Transverse colon (tissue), 4 donors: Measurements from ENCODE around the gene SATB2. TPM values are rescaled to one million over a fixed set of nuclear protein-coding genes. Genes with fewer than 3 reads are reported as not detected.

Source experiments
- DNase-seq: peaks from one replicate; pipeline ENCODE4 v3.0.0-alpha.2; 2019
- H3K27ac ChIP-seq, 4 donors: fragments of 200-600 bp; sonication (generic); 2 replicates each; pipeline ENCODE4 v1.5.1; 2016 to 2018; ENCODE audit warnings: inconsistent platforms in 4 of 4
- H3K27me3 ChIP-seq: fragments of 200-600 bp; sonication (generic); 2 replicates; pipeline ENCODE4 v1.5.1; 2017; ENCODE audit warnings: inconsistent platforms
- H3K36me3 ChIP-seq, 4 donors: fragments of 200-600 bp; sonication (generic); 2 replicates each; pipeline ENCODE4 v1.5.1; 2017 to 2019; ENCODE audit warnings: inconsistent platforms in 4 of 4
- H3K4me1 ChIP-seq, 4 donors: fragments of 200-600 bp; sonication (generic); 2 replicates each; pipeline ENCODE4 v1.5.1; 2017 to 2020; ENCODE audit warnings: inconsistent platforms in 4 of 4
- H3K4me3 ChIP-seq, 4 donors: fragments of 200-600 bp; sonication (generic); 1 replicate in 1 of 4; 2 replicates in 3 of 4; pipeline versions ENCODE4 v1.5.1 to v1.6.1; 2017 to 2019; ENCODE audit warnings: inconsistent platforms in 4 of 4
- H3K9me3 ChIP-seq, 2 donors: fragments of 200-600 bp; sonication (generic); 2 replicates each; pipeline ENCODE4 v1.5.1; 2017 to 2019; ENCODE audit warnings: inconsistent platforms in 2 of 2
- CTCF ChIP-seq, 5 experiments: fragments of 200-600 bp in 3 of 5; fragments of 450-650 bp in 2 of 5; sonication (generic) in 3 of 5; IDR thresholded peaks; 1 replicate in 2 of 5; 2 replicates in 3 of 5; pipeline ENCODE4 v1.5.1; 2016 to 2017; ENCODE audit warnings: antibody characterized with exemption in 5 of 5, inconsistent platforms in 3 of 5, mild to moderate bottlenecking in 2 of 5, moderate library complexity in 1 of 5
- EP300 ChIP-seq: sonication (generic); formaldehyde crosslinking; IDR thresholded peaks from one replicate; pipeline ENCODE4 v1.6.1; 2017; ENCODE audit warnings: antibody characterized with exemption, low read depth
- POLR2A ChIP-seq: fragments of 450-650 bp; IDR thresholded peaks from one replicate; pipeline ENCODE4 v1.6.1; 2016; ENCODE audit warnings: antibody characterized with exemption, mild to moderate bottlenecking, moderate library complexity
- POLR2AphosphoS5 ChIP-seq, 3 donors: sonication (generic); formaldehyde crosslinking; IDR thresholded peaks; one replicate each; pipeline ENCODE4 v1.6.1; 2016; ENCODE audit warnings: antibody characterized with exemption in 3 of 3
- WGBS, 2 donors: methylation state at CpG; one replicate each; pipeline ENCODE4 v1.1.5; 2018; ENCODE audit warnings: low coverage in 1 of 2; 5-methylcytosine and 5-hydroxymethylcytosine counted together
- in situ Hi-C, 4 donors: fragments of 200-750 bp; cut with MboI; loops; one replicate each; pipeline versions ENCODE4 v1.15.0 to v1.15.1; 2017; ENCODE audit warnings: low sequenced_read_pairs in 3 of 4, low pct_ligation_motif_present in 1 of 4, low pct_unique_long_range_greater_than_20kb in 1 of 4
- intact Hi-C: fragments of 100-400 bp; cut with DNase I; formaldehyde crosslinking; loops from one replicate; pipeline ENCODE4 v1.15.1; 2023; ENCODE audit warnings: low total_unique reads
- total RNA-seq, 4 donors: library from RNA; depleted of rRNA; stranded (reverse); fragments of >200 nt; gene quantifications; one replicate each; pipeline ENCODE4 v1.1.0, GENCODE V29; 2016

The SATB2 gene
- total RNA-seq, 4 donors from 2014 or later = 289 to 316 (median 293) TPM

GRCh38 chr2:199495147-199495546 is 37.4 kb upstream of the SATB2 start:
- WGBS, 2 donors = 67% methylated on average over 4 of the region's 4 CpGs; no CpG with 5 or more reads in 1 of the 2 donors
- intact Hi-C loops = no loop called here
- no peak overlapping the region for H3K4me3 ChIP-seq
- in situ Hi-C loops = loop anchor here in 3 of 4 donors (25.0 kb wide), 2 partner anchors 242 to 1183 kb away; no protein-coding TSS in a partner anchor
- no peak for DNase-seq
- no peaks in the 10 kb centered on the region for H3K9me3 ChIP-seq
- H3K27ac ChIP-seq = no peak overlapping the region
- H3K4me1 ChIP-seq = no peaks in the 10 kb centered on the region
- H3K27me3 ChIP-seq = no peaks in the 10 kb centered on the region
- TF ChIP-seq POLR2A (no peak), EP300 (no peak), CTCF (IDR thresholded peaks at IDR 0.05) (no peak), POLR2AphosphoS5 (IDR thresholded peaks at IDR 0.05) (no peak)
- H3K36me3 ChIP-seq = no peaks in the 10 kb centered on the region

- H3K9me3 ChIP-seq = no peaks in the 10 kb centered on the region
- peaks cover 4% of the 10 kb centered on the region for H3K27me3 ChIP-seq
- intact Hi-C loops (no loop called here), in situ Hi-C loops (loop anchor here in 3 of 4 donors (25.0 kb wide), 2 partner anchors 247 to 1178 kb away; no protein-coding TSS in a partner anchor)
- no peaks in the 10 kb centered on the region for H3K36me3 ChIP-seq
- peaks cover 0 to 3% (median 0%) of the 10 kb centered on the region in 4 donors for H3K4me1 ChIP-seq
- H3K4me3 ChIP-seq = no peak overlapping the region
- DNase-seq = no peak
- WGBS, 2 donors = 82 to 88% methylated on average over 5 of the region's 5 CpGs
- TF ChIP-seq CTCF (IDR thresholded peaks at IDR 0.05) (no peak), EP300 (no peak), POLR2A (no peak), POLR2AphosphoS5 (IDR thresholded peaks at IDR 0.05) (no peak)
- H3K27ac ChIP-seq = no peak overlapping the region
Observed at GRCh38 chr2:199490049-199490448, 32.3 kb upstream of the SATB2 start.

- Histone ChIP-seq H3K4me1 (peaks cover 0 to 3% (median 0%) of the 10 kb centered on the region in 4 donors), H3K36me3 (no peaks in the 10 kb centered on the region), H3K9me3 (no peaks in the 10 kb centered on the region), H3K27me3 (peaks cover 4% of the 10 kb centered on the region), H3K27ac (no peak overlapping the region), H3K4me3 (no peak overlapping the region)
- peak; percentile 68 for DNase-seq
- intact Hi-C loops (no loop called here), in situ Hi-C loops (loop anchor here in 3 of 4 donors (25.0 kb wide), 2 partner anchors 248 to 1177 kb away; no protein-coding TSS in a partner anchor)
- TF ChIP-seq EP300 (no peak), CTCF (IDR thresholded peaks at IDR 0.05) (peak; percentile 53 to 70 (median 59))
- 46 to 54% methylated on average over 4 to 6 of the region's 6 CpGs for WGBS, 2 donors
Observed at GRCh38 chr2:199488772-199489400, 31.1 kb upstream of the SATB2 start.

GRCh38 chr2:199485732-199486335 is 28.1 kb upstream of the SATB2 start:
- H3K9me3 ChIP-seq = no peaks in the 10 kb centered on the region
- intact Hi-C loops = no loop called here
- peaks cover 4% of the 10 kb centered on the region for H3K27me3 ChIP-seq
- 13 to 14% methylated on average over 5 of the region's 5 CpGs for WGBS, 2 donors
- TF ChIP-seq CTCF (IDR thresholded peaks at IDR 0.05) = peak; percentile 43 to 61 (median 57)
- no peak for TF ChIP-seq POLR2A
- no peak for TF ChIP-seq POLR2AphosphoS5 (IDR thresholded peaks at IDR 0.05)
- TF ChIP-seq EP300 = no peak
- no peak overlapping the region for H3K27ac ChIP-seq
- in situ Hi-C loops = loop anchor here in 3 of 4 donors (25.0 kb wide), 2 partner anchors 251 to 1174 kb away; no protein-coding TSS in a partner anchor
- no peaks in the 10 kb centered on the region for H3K36me3 ChIP-seq
- H3K4me1 ChIP-seq = peaks cover 0 to 3% (median 0%) of the 10 kb centered on the region in 4 donors
- H3K4me3 ChIP-seq = no peak overlapping the region
- DNase-seq = peak; percentile 82
